H1 (cell line): Measurements from ENCODE around the gene TMEM14C. TPM values are rescaled to one million over a fixed set of nuclear protein-coding genes. Genes with fewer than 3 reads are reported as not detected.

Source experiments
- EGR1 ChIP-seq: IDR thresholded peaks from 2 replicates; pipeline ENCODE4 v1.6.1; 2011; ENCODE audit warnings: low read depth, low read length, borderline replicate concordance
- GABPA ChIP-seq: IDR thresholded peaks from 2 replicates; pipeline ENCODE4 v1.6.1; 2011; ENCODE audit warnings: mild to moderate bottlenecking, low read length, moderate library complexity, borderline replicate concordance; ENCODE audit not compliant: insufficient read depth
- HDAC2 ChIP-seq, 2 experiments: fragments of 300-600 bp in 1 of 2; sonication (generic) in 1 of 2; IDR thresholded peaks; 2 replicates each; pipeline ENCODE4 v1.6.1; 2011 to 2012; ENCODE audit warnings: low read depth in 2 of 2, low read length in 2 of 2, mild to moderate bottlenecking in 2 of 2, moderate library complexity in 2 of 2, borderline replicate concordance in 1 of 2, inconsistent platforms in 1 of 2
- HDAC6 ChIP-seq: IDR thresholded peaks from one replicate; pipeline ENCODE4 v1.7.1; 2012; ENCODE audit warnings: low read depth, mild to moderate bottlenecking, inconsistent platforms, low read length, moderate library complexity
- KDM4A ChIP-seq: IDR thresholded peaks from one replicate; pipeline ENCODE4 v1.7.1; 2012; ENCODE audit warnings: low read depth, mild to moderate bottlenecking, moderate library complexity, low read length, inconsistent platforms; ENCODE audit not compliant: severe bottlenecking
- MAFK ChIP-seq: IDR thresholded peaks from 2 replicates; pipeline ENCODE4 v1.6.1; 2012; ENCODE audit warnings: low read depth, mild to moderate bottlenecking, improper control_type of control experiment, low read length
- PHF8 ChIP-seq: fragments of 200-600 bp; sonication (generic); conservative IDR thresholded peaks from 2 replicates; pipeline ENCODE4 v1.7.1; 2012; ENCODE audit warnings: low read depth, mild to moderate bottlenecking, inconsistent platforms, low read length, moderate library complexity
- POLR2A ChIP-seq, 2 experiments: IDR thresholded peaks; 1 replicate in 1 of 2; 2 replicates in 1 of 2; pipeline ENCODE4 v1.6.1; 2011; ENCODE audit warnings: low read depth in 2 of 2, low read length in 2 of 2, mild to moderate bottlenecking in 2 of 2; ENCODE audit errors: control extremely low read depth in 1 of 2
- RXRA ChIP-seq: IDR thresholded peaks from 2 replicates; pipeline ENCODE4 v1.6.1; 2011; ENCODE audit warnings: low read depth, mild to moderate bottlenecking, low read length, moderate library complexity; ENCODE audit not compliant: insufficient read depth
- SP1 ChIP-seq: IDR thresholded peaks from 2 replicates; pipeline ENCODE4 v1.6.1; 2011; ENCODE audit warnings: low read depth, low read length
- SUZ12 ChIP-seq: fragments of 200-600 bp; sonication (generic); IDR thresholded peaks from 2 replicates; pipeline ENCODE4 v1.6.1; 2012; ENCODE audit warnings: mild to moderate bottlenecking, inconsistent platforms, low read length, moderate library complexity, mixed read lengths
- TAF1 ChIP-seq: IDR thresholded peaks from 2 replicates; pipeline ENCODE4 v1.6.1; 2011; ENCODE audit warnings: mild to moderate bottlenecking, low read depth, low read length
- TBP ChIP-seq: IDR thresholded peaks from 2 replicates; pipeline ENCODE4 v1.6.1; 2011; ENCODE audit warnings: low read depth, low read length, improper control_type of control experiment
- TCF12 ChIP-seq: IDR thresholded peaks from 2 replicates; pipeline ENCODE4 v1.6.1; 2011; ENCODE audit warnings: low read depth, mild to moderate bottlenecking, low read length
- polyA plus RNA-seq, 7 experiments: library from polyadenylated mRNA; depleted of rRNA in 3 of 7; stranded (reverse) in 5 of 7; unstranded in 2 of 7; fragments of >200 nt in 5 of 7; fragments of 200-250 nt in 2 of 7; gene quantifications; 1 replicate in 5 of 7; 2 replicates in 1 of 7; 4 replicates in 1 of 7; pipeline versions ENCODE4 v1.2.1 to v1.2.3, GENCODE V29; 2011 to 2013; ENCODE audit warnings: missing spikeins in 2 of 7, mixed read lengths in 2 of 7
- total RNA-seq: library from RNA; stranded (reverse); fragmentation: NEBNext Ultra II Directional; extraction: Animal tissue kit (Norgen Biotek cat#: 25700); gene quantifications from 2 replicates; pipeline ENCODE4 v1.2.1, GENCODE V29; 2021
- TF ChIP-seq, protein P1 (sequence below): IDR thresholded peaks from 2 replicates; pipeline ENCODE4 v1.6.1; 2012; ENCODE audit warnings: low read length, inconsistent platforms
- TF ChIP-seq, protein P2 (sequence below): IDR thresholded peaks from 2 replicates; pipeline ENCODE4 v1.6.1; 2012; ENCODE audit warnings: inconsistent platforms
- TF ChIP-seq, protein P3 (sequence below): IDR thresholded peaks from 2 replicates; pipeline ENCODE4 v1.6.1; 2012; ENCODE audit warnings: inconsistent platforms
- TF ChIP-seq, protein P4 (sequence below), 3 experiments: IDR thresholded peaks; 1 replicate in 2 of 3; 2 replicates in 1 of 3; pipeline versions ENCODE4 v1.5.1 to v1.6.1; 2011; ENCODE audit warnings: low read length in 3 of 3, mild to moderate bottlenecking in 3 of 3, inconsistent platforms in 2 of 3, low read depth in 1 of 3, moderate library complexity in 1 of 3; ENCODE audit not compliant: insufficient read depth in 1 of 3; ENCODE audit errors: control extremely low read depth in 1 of 3

TMEM14C gene
- total and polyA plus RNA-seq, 2 of the 8 experiments (the other 6 are each of a cell fraction or from before 2014, with no cell fraction given), result 116 to 157 TPM

DNA sequence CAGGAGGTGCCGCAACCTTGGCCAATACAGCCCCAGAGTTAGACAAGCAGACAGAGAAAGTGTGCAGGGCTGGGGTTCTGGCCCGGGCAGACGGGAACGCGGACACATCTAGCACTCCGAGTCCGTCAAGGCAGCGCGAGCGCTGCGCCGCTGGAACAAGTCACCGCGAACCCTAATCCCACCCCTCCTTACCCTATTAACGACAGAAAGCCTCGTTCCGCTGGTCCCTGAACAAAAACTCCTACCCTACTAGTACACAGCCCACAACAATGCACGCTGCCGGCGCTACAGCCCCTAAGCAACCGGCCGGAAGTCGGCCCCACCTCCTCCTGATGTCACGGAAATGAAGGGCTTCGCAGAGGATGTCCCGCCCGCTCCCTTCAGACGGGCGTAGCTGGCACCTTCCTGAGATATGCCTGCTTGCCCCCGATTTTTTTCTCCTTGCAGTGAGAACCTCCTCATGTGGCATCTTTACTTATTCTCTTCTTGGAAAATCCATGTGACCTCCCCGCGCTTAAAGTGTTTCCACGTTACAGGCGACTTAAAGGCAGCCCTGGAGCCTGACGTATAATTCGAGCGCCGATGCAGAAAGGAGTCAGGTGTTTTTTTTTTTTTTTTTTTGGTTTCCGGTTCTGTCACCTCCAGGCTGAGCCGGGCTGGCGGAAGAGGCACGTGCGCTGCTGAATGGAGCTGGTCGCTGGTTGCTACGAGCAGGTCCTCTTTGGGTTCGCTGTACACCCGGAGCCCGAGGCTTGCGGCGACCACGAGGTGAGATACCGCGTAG is 28.4 kb upstream of the TMEM14C start, which contains the start of the genes C6orf52 and PAK1IP1 (continued):
- peak; percentile 63 for TF ChIP-seq TBP
- TF ChIP-seq KDM4A, result peak; percentile 51
- peak; percentile 82; the same call in 1 of the 2 replicates for TF ChIP-seq GABPA
- TF ChIP-seq HDAC6, result no peak
- TF ChIP-seq TCF12, result 0 out of 2 replicates have a peak, but pooled peaks have one; percentile 36
- TF ChIP-seq POLR2A (IDR thresholded peaks at IDR 0.05; ENCODE audit: control extremely low read depth in 1 of 2, low read depth in 2 of 2, low read length in 2 of 2), result peak; percentile 73 to 88; a peak in 2 of 3 replicates
- peak; percentile 74 for TF ChIP-seq TAF1
- TF ChIP-seq MAFK, result no peak
- TF ChIP-seq PHF8, result peak; percentile 80
- no peak for TF ChIP-seq SUZ12
- TF ChIP-seq, protein P1, sequence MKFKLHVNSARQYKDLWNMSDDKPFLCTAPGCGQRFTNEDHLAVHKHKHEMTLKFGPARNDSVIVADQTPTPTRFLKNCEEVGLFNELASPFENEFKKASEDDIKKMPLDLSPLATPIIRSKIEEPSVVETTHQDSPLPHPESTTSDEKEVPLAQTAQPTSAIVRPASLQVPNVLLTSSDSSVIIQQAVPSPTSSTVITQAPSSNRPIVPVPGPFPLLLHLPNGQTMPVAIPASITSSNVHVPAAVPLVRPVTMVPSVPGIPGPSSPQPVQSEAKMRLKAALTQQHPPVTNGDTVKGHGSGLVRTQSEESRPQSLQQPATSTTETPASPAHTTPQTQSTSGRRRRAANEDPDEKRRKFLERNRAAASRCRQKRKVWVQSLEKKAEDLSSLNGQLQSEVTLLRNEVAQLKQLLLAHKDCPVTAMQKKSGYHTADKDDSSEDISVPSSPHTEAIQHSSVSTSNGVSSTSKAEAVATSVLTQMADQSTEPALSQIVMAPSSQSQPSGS, result peak; percentile 69; the same call in 1 of the 2 replicates
- TF ChIP-seq, protein P2, sequence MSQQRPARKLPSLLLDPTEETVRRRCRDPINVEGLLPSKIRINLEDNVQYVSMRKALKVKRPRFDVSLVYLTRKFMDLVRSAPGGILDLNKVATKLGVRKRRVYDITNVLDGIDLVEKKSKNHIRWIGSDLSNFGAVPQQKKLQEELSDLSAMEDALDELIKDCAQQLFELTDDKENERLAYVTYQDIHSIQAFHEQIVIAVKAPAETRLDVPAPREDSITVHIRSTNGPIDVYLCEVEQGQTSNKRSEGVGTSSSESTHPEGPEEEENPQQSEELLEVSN, result peak; percentile 75
- TF ChIP-seq SP1, result peak; percentile 64; the same call in 1 of the 2 replicates
- TF ChIP-seq, protein P3, sequence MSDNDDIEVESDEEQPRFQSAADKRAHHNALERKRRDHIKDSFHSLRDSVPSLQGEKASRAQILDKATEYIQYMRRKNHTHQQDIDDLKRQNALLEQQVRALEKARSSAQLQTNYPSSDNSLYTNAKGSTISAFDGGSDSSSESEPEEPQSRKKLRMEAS, result peak; percentile 97
- TF ChIP-seq HDAC2 (IDR thresholded peaks at IDR 0.05; ENCODE audit: borderline replicate concordance in 1 of 2, low read depth in 2 of 2, low read length in 2 of 2), result peak in 1 of 2 experiments; percentile 68; a peak in 1 of 4 replicates
- no peak for TF ChIP-seq EGR1
- TF ChIP-seq RXRA, result no peak
- TF ChIP-seq, protein P4, sequence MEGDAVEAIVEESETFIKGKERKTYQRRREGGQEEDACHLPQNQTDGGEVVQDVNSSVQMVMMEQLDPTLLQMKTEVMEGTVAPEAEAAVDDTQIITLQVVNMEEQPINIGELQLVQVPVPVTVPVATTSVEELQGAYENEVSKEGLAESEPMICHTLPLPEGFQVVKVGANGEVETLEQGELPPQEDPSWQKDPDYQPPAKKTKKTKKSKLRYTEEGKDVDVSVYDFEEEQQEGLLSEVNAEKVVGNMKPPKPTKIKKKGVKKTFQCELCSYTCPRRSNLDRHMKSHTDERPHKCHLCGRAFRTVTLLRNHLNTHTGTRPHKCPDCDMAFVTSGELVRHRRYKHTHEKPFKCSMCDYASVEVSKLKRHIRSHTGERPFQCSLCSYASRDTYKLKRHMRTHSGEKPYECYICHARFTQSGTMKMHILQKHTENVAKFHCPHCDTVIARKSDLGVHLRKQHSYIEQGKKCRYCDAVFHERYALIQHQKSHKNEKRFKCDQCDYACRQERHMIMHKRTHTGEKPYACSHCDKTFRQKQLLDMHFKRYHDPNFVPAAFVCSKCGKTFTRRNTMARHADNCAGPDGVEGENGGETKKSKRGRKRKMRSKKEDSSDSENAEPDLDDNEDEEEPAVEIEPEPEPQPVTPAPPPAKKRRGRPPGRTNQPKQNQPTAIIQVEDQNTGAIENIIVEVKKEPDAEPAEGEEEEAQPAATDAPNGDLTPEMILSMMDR (IDR thresholded peaks at IDR 0.05; ENCODE audit: control extremely low read depth in 1 of 3, insufficient read depth in 1 of 3, low read depth in 1 of 3, low read length in 3 of 3), result no peak
